Measurements from ENCODE around the gene KLHDC7B.

DNA sequence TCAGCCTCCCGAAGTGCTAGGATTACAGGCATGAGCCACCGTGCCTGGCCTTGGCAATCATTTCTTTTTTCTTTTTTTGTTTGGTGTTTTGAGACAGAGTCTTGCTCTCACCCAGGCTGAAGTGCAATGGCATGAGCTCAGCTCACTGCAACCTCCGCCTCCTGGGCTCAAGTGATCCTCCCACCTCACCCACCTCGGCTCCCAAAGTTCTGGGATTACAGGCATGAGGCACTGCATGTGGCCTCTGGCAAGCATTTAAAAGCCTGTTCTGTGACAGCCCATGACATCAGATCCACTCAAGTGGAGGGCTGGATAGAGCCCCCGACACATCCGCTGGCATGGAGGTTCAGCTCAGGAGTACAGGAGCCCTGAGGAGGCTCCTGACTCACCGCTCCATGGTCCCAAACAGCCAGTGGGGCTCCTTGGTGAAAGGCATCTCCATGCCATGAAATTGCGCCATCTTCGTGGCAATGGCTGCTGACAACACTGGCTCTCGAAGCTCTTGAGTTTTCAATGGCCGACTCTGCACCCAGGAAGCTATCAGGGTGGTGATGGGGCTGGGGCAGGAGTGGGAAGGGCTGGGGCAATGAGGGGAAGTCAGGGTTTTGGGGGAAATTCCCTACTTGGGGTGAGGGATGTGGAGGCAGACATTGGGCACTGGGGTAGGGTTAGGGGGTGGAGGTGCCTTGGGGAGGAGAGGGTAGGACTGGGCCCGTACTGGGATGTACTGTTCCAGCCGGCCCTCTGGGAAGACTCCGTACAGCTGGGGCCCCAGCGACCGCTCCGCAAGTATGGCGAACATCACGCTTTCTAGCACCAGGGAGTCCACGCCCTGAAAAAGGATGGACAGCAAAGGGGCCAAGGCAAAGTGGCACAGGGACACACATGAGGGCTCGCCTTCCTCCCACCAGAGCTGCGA is 35.6 kb downstream of the KLHDC7B start:
- TF ChIP-seq SUZ12 (IDR thresholded peaks at IDR 0.05; ENCODE audit: extremely low read depth, insufficient read depth, insufficient read length): no peak
- TF ChIP-seq YY1 (IDR thresholded peaks at IDR 0.05; ENCODE audit: insufficient read depth, insufficient read length): no peak
